ENCODE data around the gene MYH9.

MYH9 gene

DNA sequence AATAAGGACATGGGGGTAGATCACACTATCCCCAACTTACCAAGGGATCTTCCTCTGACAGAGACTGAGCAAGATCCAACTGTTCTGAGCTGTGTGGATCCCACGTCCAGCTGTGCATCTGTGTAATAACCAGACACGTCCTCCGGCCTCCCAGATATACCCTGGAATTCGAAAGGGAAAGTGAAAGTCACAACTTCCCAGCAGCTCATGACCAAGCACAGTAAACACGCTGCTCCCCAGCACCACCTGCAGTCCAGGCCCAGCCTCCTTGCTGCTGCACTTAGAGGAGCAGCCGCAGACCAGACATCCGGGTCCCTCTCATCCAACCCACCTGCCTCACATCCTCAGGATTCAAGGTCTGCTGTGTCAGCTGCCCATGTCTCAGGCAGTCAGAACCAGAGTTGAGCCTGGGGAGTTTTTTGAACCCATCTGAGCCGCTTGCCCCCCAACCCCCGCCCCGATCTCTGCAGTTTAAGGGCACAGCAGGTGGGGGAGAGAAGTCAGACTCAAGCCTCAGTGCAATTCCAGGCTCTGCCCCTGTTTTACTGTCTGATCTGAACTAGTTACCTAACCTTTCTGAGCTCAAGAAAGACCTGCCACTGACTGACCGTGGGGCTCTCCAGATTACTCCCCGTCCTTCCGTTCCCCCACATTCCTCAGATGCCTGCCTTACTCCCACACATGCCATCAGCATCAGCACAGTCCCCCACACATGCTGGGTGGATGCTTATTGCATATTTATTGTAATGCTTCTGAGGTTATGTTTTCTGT lies 148.2 kb downstream of the MYH9 start, which contains the start of gene APOL2 (continued):
- TF ChIP-seq, protein P1, sequence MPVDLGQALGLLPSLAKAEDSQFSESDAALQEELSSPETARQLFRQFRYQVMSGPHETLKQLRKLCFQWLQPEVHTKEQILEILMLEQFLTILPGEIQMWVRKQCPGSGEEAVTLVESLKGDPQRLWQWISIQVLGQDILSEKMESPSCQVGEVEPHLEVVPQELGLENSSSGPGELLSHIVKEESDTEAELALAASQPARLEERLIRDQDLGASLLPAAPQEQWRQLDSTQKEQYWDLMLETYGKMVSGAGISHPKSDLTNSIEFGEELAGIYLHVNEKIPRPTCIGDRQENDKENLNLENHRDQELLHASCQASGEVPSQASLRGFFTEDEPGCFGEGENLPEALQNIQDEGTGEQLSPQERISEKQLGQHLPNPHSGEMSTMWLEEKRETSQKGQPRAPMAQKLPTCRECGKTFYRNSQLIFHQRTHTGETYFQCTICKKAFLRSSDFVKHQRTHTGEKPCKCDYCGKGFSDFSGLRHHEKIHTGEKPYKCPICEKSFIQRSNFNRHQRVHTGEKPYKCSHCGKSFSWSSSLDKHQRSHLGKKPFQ (tag by site-specific recombination; IDR thresholded peaks at IDR 0.05): no peak
- TF ChIP-seq, protein P2, sequence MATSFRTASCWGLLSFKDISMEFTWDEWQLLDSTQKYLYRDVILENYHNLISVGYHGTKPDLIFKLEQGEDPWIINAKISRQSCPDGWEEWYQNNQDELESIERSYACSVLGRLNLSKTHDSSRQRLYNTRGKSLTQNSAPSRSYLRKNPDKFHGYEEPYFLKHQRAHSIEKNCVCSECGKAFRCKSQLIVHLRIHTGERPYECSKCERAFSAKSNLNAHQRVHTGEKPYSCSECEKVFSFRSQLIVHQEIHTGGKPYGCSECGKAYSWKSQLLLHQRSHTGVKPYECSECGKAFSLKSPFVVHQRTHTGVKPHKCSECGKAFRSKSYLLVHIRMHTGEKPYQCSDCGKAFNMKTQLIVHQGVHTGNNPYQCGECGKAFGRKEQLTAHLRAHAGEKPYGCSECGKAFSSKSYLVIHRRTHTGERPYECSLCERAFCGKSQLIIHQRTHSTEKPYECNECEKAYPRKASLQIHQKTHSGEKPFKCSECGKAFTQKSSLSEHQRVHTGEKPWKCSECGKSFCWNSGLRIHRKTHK (tag by site-specific recombination; IDR thresholded peaks at IDR 0.05): no peak
- no peak for TF ChIP-seq ZFP37 (tag by site-specific recombination; IDR thresholded peaks at IDR 0.05)
- TF ChIP-seq, protein P3, sequence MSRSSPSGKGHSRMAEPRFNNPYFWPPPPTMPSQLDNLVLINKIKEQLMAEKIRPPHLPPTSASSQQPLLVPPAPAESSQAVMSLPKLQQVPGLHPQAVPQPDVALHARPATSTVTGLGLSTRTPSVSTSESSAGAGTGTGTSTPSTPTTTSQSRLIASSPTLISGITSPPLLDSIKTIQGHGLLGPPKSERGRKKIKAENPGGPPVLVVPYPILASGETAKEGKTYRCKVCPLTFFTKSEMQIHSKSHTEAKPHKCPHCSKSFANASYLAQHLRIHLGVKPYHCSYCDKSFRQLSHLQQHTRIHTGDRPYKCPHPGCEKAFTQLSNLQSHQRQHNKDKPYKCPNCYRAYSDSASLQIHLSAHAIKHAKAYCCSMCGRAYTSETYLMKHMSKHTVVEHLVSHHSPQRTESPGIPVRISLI (tag by site-specific recombination; IDR thresholded peaks at IDR 0.05): no peak
- TF ChIP-seq SP3 (tag by site-specific recombination; IDR thresholded peaks at IDR 0.05): no peak; the same call in 1 of the 2 replicates
- no peak for TF ChIP-seq ZNF837 (tag by site-specific recombination; IDR thresholded peaks at IDR 0.05)
- no peak for TF ChIP-seq ZNF510 (tag by site-specific recombination; IDR thresholded peaks at IDR 0.05; ENCODE audit: insufficient replicate concordance)
- TF ChIP-seq ZNF830 (tag by site-specific recombination; IDR thresholded peaks at IDR 0.05; ENCODE audit: low read depth): no peak
- TF ChIP-seq ZNF596 (tag by site-specific recombination; IDR thresholded peaks at IDR 0.05): no peak
- TF ChIP-seq ZNF2 (tag by site-specific recombination; IDR thresholded peaks at IDR 0.05): 0 out of 2 replicates have a peak, but pooled peaks have one; percentile 44
- TF ChIP-seq GLI2 (tag by site-specific recombination; IDR thresholded peaks at IDR 0.05; ENCODE audit: borderline replicate concordance, low read depth): no peak
- no peak for TF ChIP-seq ZNF610 (tag by site-specific recombination; IDR thresholded peaks at IDR 0.05; ENCODE audit: borderline replicate concordance)
- TF ChIP-seq, protein P4, sequence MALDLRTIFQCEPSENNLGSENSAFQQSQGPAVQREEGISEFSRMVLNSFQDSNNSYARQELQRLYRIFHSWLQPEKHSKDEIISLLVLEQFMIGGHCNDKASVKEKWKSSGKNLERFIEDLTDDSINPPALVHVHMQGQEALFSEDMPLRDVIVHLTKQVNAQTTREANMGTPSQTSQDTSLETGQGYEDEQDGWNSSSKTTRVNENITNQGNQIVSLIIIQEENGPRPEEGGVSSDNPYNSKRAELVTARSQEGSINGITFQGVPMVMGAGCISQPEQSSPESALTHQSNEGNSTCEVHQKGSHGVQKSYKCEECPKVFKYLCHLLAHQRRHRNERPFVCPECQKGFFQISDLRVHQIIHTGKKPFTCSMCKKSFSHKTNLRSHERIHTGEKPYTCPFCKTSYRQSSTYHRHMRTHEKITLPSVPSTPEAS (tag by site-specific recombination; IDR thresholded peaks at IDR 0.05): no peak
- TF ChIP-seq ZNF658 (tag by site-specific recombination; IDR thresholded peaks at IDR 0.05): no peak
- no peak for TF ChIP-seq ZNF302 (tag by site-specific recombination; IDR thresholded peaks at IDR 0.05; ENCODE audit: low read depth)
- TF ChIP-seq ZNF146 (tag by site-specific recombination; IDR thresholded peaks at IDR 0.05): no peak
- no peak; the same call in 1 of the 2 replicates for TF ChIP-seq SP2 (tag by site-specific recombination; IDR thresholded peaks at IDR 0.05)
- no peak for TF ChIP-seq ZNF132 (tag by site-specific recombination; IDR thresholded peaks at IDR 0.05; ENCODE audit: borderline replicate concordance)
- TF ChIP-seq SETDB1 (IDR thresholded peaks at IDR 0.05; ENCODE audit: insufficient read length, low read length): no peak
- no peak for TF ChIP-seq MEIS1 (CRISPR knock-in tag; IDR thresholded peaks at IDR 0.05; ENCODE audit: borderline replicate concordance)
- TF ChIP-seq, protein P5, sequence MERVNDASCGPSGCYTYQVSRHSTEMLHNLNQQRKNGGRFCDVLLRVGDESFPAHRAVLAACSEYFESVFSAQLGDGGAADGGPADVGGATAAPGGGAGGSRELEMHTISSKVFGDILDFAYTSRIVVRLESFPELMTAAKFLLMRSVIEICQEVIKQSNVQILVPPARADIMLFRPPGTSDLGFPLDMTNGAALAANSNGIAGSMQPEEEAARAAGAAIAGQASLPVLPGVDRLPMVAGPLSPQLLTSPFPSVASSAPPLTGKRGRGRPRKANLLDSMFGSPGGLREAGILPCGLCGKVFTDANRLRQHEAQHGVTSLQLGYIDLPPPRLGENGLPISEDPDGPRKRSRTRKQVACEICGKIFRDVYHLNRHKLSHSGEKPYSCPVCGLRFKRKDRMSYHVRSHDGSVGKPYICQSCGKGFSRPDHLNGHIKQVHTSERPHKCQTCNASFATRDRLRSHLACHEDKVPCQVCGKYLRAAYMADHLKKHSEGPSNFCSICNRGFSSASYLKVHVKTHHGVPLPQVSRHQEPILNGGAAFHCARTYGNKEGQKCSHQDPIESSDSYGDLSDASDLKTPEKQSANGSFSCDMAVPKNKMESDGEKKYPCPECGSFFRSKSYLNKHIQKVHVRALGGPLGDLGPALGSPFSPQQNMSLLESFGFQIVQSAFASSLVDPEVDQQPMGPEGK (tag by site-specific recombination; IDR thresholded peaks at IDR 0.05): peak; percentile 47; the same call in 1 of the 2 replicates
- TF ChIP-seq, protein P6, sequence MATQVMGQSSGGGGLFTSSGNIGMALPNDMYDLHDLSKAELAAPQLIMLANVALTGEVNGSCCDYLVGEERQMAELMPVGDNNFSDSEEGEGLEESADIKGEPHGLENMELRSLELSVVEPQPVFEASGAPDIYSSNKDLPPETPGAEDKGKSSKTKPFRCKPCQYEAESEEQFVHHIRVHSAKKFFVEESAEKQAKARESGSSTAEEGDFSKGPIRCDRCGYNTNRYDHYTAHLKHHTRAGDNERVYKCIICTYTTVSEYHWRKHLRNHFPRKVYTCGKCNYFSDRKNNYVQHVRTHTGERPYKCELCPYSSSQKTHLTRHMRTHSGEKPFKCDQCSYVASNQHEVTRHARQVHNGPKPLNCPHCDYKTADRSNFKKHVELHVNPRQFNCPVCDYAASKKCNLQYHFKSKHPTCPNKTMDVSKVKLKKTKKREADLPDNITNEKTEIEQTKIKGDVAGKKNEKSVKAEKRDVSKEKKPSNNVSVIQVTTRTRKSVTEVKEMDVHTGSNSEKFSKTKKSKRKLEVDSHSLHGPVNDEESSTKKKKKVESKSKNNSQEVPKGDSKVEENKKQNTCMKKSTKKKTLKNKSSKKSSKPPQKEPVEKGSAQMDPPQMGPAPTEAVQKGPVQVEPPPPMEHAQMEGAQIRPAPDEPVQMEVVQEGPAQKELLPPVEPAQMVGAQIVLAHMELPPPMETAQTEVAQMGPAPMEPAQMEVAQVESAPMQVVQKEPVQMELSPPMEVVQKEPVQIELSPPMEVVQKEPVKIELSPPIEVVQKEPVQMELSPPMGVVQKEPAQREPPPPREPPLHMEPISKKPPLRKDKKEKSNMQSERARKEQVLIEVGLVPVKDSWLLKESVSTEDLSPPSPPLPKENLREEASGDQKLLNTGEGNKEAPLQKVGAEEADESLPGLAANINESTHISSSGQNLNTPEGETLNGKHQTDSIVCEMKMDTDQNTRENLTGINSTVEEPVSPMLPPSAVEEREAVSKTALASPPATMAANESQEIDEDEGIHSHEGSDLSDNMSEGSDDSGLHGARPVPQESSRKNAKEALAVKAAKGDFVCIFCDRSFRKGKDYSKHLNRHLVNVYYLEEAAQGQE (tag by site-specific recombination; IDR thresholded peaks at IDR 0.05): no peak
- no peak for TF ChIP-seq TCF7L2 (IDR thresholded peaks at IDR 0.05; ENCODE audit: borderline replicate concordance, low read depth, low read length)
- no peak for TF ChIP-seq ZNF221 (tag by site-specific recombination; IDR thresholded peaks at IDR 0.05; ENCODE audit: borderline replicate concordance)
- TF ChIP-seq HOXD13 (CRISPR knock-in tag; IDR thresholded peaks at IDR 0.05; ENCODE audit: borderline replicate concordance): no peak
- no peak for TF ChIP-seq ZNF335 (tag by site-specific recombination; conservative IDR thresholded peaks at IDR 0.05)
- peak; percentile 81 for TF ChIP-seq ZNF600 (tag by site-specific recombination; IDR thresholded peaks at IDR 0.05)
- TF ChIP-seq ZSCAN16 (tag by site-specific recombination; IDR thresholded peaks at IDR 0.05): no peak
- no peak for TF ChIP-seq ZNF391 (tag by site-specific recombination; IDR thresholded peaks at IDR 0.05; ENCODE audit: borderline replicate concordance, low read depth)

Measured in HEK293 (cell line).